ENCODE data around the gene TFDP1.

TFDP1 gene

GRCh38 chr13:113650275-113650674 is 65.7 kb downstream of the TFDP1 start:
- DNase-seq (ENCODE audit: low read depth, low spot score), result no peak

GRCh38 chr13:113650731-113651148 is 66.2 kb downstream of the TFDP1 start:
- DNase-seq (ENCODE audit: low read depth, low spot score), result no peak

- no peak for DNase-seq (ENCODE audit: low read depth, low spot score)
Measured at GRCh38 chr13:113651511-113652403, 67.2 kb downstream of the TFDP1 start.

- DNase-seq (ENCODE audit: low read depth, low spot score), result no peak
Measured at GRCh38 chr13:113652404-113653263, 68.1 kb downstream of the TFDP1 start.

GRCh38 chr13:113653264-113654174 is 69.0 kb downstream of the TFDP1 start:
- DNase-seq (ENCODE audit: low read depth, low spot score), result no peak

GRCh38 chr13:113654175-113654560 is 69.6 kb downstream of the TFDP1 start:
- DNase-seq (ENCODE audit: low read depth, low spot score), result no peak

GRCh38 chr13:113654591-113655345 is 70.2 kb downstream of the TFDP1 start:
- no peak for DNase-seq (ENCODE audit: low read depth, low spot score)

- no peak for DNase-seq (ENCODE audit: low read depth, low spot score)
Measured at GRCh38 chr13:113655346-113656002, 70.9 kb downstream of the TFDP1 start.

GRCh38 chr13:113656003-113656588 is 71.5 kb downstream of the TFDP1 start:
- no peak for DNase-seq (ENCODE audit: low read depth, low spot score)

- DNase-seq (ENCODE audit: low read depth, low spot score), result no peak
Measured at GRCh38 chr13:113656831-113657671, 72.5 kb downstream of the TFDP1 start.

GRCh38 chr13:113657851-113658741 is 73.5 kb downstream of the TFDP1 start, which contains the start of gene ATP4B:
TSS of gene ATP4B (minus strand) at chr13:113658198. CDS start at chr13:113658144, 54 bp downstream.
- DNase-seq (ENCODE audit: low read depth, low spot score), result no peak

GRCh38 chr13:113658836-113659235 is 74.3 kb downstream of the TFDP1 start:
- DNase-seq (ENCODE audit: low read depth, low spot score), result no peak

GRCh38 chr13:113659337-113659736 is 74.8 kb downstream of the TFDP1 start:
- no peak for DNase-seq (ENCODE audit: low read depth, low spot score)

- no peak for DNase-seq (ENCODE audit: low read depth, low spot score)
Measured at GRCh38 chr13:113660066-113660465, 75.5 kb downstream of the TFDP1 start.

GRCh38 chr13:113661509-113661908 is 77.0 kb downstream of the TFDP1 start:
- no peak for DNase-seq (ENCODE audit: low read depth, low spot score)

- no peak for DNase-seq (ENCODE audit: low read depth, low spot score)
Measured at GRCh38 chr13:113663934-113664333, 79.4 kb downstream of the TFDP1 start.

- no peak for DNase-seq (ENCODE audit: low read depth, low spot score)
Measured at GRCh38 chr13:113664751-113665596, 80.4 kb downstream of the TFDP1 start.
